ENCODE data around the gene AR.

AR gene

GRCh38 chrX:67596839-67597790 lies 53.3 kb downstream of the AR start:
- no peak for TF ChIP-seq TAF1 (IDR thresholded peaks at IDR 0.05; ENCODE audit: low read depth)

DNA sequence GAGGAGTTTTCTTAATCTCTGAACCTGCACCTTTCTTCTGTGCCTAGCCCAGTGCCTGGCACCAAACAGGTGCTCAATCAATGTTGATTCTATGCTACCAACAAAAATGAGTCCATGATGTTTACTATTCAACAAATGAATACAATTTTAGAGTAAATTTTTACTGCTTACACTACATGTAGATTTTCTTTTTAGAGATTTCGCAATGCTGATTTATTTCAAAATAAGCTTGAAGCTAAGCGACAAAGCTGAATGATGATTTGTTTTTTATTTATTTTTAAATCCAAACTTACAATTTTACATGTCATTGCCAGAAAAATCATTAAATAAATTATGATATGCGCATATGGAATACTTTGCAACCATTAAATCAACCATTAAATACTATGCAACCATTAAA lies 55.7 kb downstream of the AR start:
- TF ChIP-seq TEAD4 (IDR thresholded peaks at IDR 0.05) (no peak), TCF12 (IDR thresholded peaks at IDR 0.05; ENCODE audit: low read depth) (no peak), CEBPB (IDR thresholded peaks at IDR 0.05) (no peak), RAD21 (IDR thresholded peaks at IDR 0.05; ENCODE audit: low read depth) (no peak), CREB1 (IDR thresholded peaks at IDR 0.05; ENCODE audit: low read depth) (no peak), TAF1 (IDR thresholded peaks at IDR 0.05; ENCODE audit: low read depth) (no peak), ZBTB7A (IDR thresholded peaks at IDR 0.05; ENCODE audit: low read depth) (no peak), FOXM1 (IDR thresholded peaks at IDR 0.05; ENCODE audit: borderline replicate concordance, low read depth) (no peak), EGR1 (IDR thresholded peaks at IDR 0.05) (no peak), YY1 (IDR thresholded peaks at IDR 0.05; ENCODE audit: low read depth) (no peak), USF1 (IDR thresholded peaks at IDR 0.05) (no peak), EP300 (IDR thresholded peaks at IDR 0.05; ENCODE audit: borderline replicate concordance) (no peak), NFIC (IDR thresholded peaks at IDR 0.05) (no peak)
- TF ChIP-seq, protein P1, sequence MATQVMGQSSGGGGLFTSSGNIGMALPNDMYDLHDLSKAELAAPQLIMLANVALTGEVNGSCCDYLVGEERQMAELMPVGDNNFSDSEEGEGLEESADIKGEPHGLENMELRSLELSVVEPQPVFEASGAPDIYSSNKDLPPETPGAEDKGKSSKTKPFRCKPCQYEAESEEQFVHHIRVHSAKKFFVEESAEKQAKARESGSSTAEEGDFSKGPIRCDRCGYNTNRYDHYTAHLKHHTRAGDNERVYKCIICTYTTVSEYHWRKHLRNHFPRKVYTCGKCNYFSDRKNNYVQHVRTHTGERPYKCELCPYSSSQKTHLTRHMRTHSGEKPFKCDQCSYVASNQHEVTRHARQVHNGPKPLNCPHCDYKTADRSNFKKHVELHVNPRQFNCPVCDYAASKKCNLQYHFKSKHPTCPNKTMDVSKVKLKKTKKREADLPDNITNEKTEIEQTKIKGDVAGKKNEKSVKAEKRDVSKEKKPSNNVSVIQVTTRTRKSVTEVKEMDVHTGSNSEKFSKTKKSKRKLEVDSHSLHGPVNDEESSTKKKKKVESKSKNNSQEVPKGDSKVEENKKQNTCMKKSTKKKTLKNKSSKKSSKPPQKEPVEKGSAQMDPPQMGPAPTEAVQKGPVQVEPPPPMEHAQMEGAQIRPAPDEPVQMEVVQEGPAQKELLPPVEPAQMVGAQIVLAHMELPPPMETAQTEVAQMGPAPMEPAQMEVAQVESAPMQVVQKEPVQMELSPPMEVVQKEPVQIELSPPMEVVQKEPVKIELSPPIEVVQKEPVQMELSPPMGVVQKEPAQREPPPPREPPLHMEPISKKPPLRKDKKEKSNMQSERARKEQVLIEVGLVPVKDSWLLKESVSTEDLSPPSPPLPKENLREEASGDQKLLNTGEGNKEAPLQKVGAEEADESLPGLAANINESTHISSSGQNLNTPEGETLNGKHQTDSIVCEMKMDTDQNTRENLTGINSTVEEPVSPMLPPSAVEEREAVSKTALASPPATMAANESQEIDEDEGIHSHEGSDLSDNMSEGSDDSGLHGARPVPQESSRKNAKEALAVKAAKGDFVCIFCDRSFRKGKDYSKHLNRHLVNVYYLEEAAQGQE (IDR thresholded peaks at IDR 0.05; ENCODE audit: low read depth), result no peak
- TF ChIP-seq, protein P2, sequence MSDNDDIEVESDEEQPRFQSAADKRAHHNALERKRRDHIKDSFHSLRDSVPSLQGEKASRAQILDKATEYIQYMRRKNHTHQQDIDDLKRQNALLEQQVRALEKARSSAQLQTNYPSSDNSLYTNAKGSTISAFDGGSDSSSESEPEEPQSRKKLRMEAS (IDR thresholded peaks at IDR 0.05), result no peak

DNA sequence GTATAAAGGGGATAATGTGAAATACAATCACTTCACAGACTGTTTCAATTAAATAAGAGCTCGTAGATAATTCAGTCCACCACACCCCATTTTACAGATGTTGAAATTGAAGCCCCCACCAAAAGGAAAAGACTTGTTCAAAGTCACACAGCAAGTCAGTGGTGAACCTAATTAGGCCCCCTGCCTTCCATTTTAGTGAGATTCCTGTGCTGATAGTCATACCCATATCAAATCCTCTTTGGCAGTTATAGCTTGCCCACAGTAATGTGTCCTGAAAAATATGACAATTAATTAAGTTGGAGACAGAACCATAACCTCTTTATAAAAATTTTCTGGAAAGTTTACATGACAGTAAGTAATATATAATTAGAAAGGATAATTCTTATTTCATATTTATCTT lies 58.0 kb downstream of the AR start:
- no peak for TF ChIP-seq EP300 (IDR thresholded peaks at IDR 0.05; ENCODE audit: borderline replicate concordance)
- no peak for TF ChIP-seq NFIC (IDR thresholded peaks at IDR 0.05)
- no peak for TF ChIP-seq EGR1 (IDR thresholded peaks at IDR 0.05)
- no peak for TF ChIP-seq USF1 (IDR thresholded peaks at IDR 0.05)
- TF ChIP-seq TCF12 (IDR thresholded peaks at IDR 0.05; ENCODE audit: low read depth), result no peak
- no peak for TF ChIP-seq FOXM1 (IDR thresholded peaks at IDR 0.05; ENCODE audit: borderline replicate concordance, low read depth)
- TF ChIP-seq TEAD4 (IDR thresholded peaks at IDR 0.05), result no peak
- TF ChIP-seq CEBPB (IDR thresholded peaks at IDR 0.05), result no peak
- TF ChIP-seq CREB1 (IDR thresholded peaks at IDR 0.05; ENCODE audit: low read depth), result no peak

GRCh38 chrX:67604979-67605703 lies 61.3 kb downstream of the AR start:
- TF ChIP-seq TCF12 (IDR thresholded peaks at IDR 0.05; ENCODE audit: low read depth) (no peak), RAD21 (IDR thresholded peaks at IDR 0.05; ENCODE audit: low read depth) (no peak), TAF1 (IDR thresholded peaks at IDR 0.05; ENCODE audit: low read depth) (no peak)

GRCh38 chrX:67607466-67607865 lies 63.6 kb downstream of the AR start:
- TF ChIP-seq ZBTB7A (IDR thresholded peaks at IDR 0.05; ENCODE audit: low read depth), result no peak
- TF ChIP-seq, protein P1 (IDR thresholded peaks at IDR 0.05; ENCODE audit: low read depth), result no peak
- no peak for TF ChIP-seq TEAD4 (IDR thresholded peaks at IDR 0.05)
- TF ChIP-seq TAF1 (IDR thresholded peaks at IDR 0.05; ENCODE audit: low read depth), result no peak
- TF ChIP-seq EP300 (IDR thresholded peaks at IDR 0.05; ENCODE audit: borderline replicate concordance), result no peak
- no peak for TF ChIP-seq EGR1 (IDR thresholded peaks at IDR 0.05)
- TF ChIP-seq FOXM1 (IDR thresholded peaks at IDR 0.05; ENCODE audit: borderline replicate concordance, low read depth), result no peak
- no peak for TF ChIP-seq CREB1 (IDR thresholded peaks at IDR 0.05; ENCODE audit: low read depth)
- no peak for TF ChIP-seq NFIC (IDR thresholded peaks at IDR 0.05)
- TF ChIP-seq, protein P2 (IDR thresholded peaks at IDR 0.05), result no peak
- TF ChIP-seq USF1 (IDR thresholded peaks at IDR 0.05), result no peak
- no peak for TF ChIP-seq TCF12 (IDR thresholded peaks at IDR 0.05; ENCODE audit: low read depth)
- no peak for TF ChIP-seq RAD21 (IDR thresholded peaks at IDR 0.05; ENCODE audit: low read depth)
- TF ChIP-seq YY1 (IDR thresholded peaks at IDR 0.05; ENCODE audit: low read depth), result no peak
- TF ChIP-seq CEBPB (IDR thresholded peaks at IDR 0.05), result no peak
